Effector CD8-positive, alpha-beta T cell (primary cell): ENCODE measurements around the gene RPUSD1.
"Not testable (repeated sequence)": the region's sequence is repeated elsewhere in the genome, so short reads cannot be mapped to it uniquely, and the experiment has no call there.

Experiments used
- DNase-seq: peaks from one replicate; lab custom pipeline; 2025; lab: John Stamatoyannopoulos, UW

The RPUSD1 gene

DNA sequence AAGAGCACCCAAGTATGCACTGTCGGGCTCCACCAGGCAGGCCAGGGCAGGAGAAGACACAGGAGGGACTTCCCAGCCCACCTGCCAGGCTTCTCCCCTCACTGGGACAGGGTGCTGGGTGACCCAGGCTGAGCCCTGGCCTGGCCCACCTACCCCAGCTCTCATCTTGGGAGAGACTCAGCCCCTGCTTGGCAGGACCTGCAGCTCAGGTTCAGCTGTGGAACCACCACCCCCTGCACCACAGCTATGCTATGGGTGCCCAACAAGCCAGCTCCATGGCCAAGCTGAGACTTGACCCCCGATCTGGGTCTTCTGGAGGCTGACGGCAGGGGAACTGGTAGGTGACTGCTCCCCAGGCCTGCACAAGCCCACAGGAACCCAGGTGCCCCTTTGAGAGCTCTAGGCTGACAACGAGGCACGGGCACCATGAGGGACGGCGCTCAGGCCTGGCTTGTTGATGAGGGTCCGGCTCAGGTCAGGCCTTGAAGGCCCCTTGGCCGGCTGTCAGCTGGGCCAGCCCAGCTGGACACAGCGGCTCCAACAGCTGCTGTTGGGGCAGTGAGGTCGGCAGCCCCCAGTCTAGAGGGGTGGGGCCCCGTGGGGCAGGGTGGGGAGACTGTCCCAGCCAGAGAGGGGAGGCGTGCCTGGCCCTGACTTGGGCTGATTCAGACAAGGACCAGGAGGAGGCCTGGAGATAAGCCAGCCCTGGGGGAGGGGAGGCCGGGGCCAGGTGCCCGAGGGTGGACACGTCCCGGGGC lies 4.6 kb downstream of the RPUSD1 start:
- no peak for DNase-seq

DNA sequence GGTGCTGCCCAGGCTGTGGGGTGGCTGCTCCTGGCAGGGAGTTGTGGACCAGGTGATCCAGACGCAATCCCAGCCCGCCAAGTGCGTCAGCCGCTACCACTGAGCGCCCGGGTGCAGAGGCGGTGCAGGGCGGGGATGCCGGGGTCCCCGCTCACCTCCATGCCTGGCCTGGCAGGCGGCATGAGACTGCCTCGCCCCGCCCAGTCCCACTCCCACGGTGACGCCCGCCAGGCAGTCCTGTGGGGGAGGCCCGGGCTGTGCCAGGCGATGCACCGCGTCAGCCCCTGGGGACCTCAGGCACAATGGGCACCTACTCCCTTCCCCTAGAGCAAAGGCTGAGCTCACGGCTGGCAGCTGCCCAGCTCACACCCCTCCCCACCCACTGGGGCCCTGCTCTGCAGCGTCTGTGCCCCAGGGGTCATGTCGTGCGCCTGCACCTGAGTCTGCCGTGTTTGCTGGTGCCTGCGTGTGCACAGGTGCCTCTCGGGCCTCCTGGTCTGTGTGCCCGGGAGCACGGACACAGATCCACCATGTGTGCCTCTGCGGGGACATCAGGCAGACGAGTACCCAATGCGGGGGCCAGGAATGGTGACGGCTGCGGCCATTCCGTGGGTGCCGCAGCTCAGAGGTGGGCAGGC lies 5.3 kb downstream of the RPUSD1 start:
- no peak for DNase-seq

DNA sequence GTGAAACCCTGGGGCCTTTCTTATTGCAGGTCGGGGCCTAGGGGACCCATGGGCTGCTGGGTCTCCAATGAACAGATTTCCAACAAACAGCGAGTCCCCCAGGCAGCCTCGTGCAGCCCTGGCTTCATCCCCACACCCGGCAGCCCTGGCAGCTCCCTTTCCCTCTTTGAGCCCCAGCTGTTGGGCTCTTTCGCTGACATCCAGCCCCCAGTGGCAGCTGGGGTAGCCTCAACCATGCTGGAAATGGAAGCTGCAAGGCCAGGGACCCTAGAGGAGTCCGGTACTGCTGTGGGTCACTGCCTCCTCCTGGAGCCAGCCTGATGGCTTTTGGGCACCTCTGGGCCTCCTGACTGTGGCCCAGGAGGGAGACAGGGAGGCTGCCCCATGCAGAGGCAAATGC lies 5.9 kb downstream of the RPUSD1 start:
- no peak for DNase-seq

DNA sequence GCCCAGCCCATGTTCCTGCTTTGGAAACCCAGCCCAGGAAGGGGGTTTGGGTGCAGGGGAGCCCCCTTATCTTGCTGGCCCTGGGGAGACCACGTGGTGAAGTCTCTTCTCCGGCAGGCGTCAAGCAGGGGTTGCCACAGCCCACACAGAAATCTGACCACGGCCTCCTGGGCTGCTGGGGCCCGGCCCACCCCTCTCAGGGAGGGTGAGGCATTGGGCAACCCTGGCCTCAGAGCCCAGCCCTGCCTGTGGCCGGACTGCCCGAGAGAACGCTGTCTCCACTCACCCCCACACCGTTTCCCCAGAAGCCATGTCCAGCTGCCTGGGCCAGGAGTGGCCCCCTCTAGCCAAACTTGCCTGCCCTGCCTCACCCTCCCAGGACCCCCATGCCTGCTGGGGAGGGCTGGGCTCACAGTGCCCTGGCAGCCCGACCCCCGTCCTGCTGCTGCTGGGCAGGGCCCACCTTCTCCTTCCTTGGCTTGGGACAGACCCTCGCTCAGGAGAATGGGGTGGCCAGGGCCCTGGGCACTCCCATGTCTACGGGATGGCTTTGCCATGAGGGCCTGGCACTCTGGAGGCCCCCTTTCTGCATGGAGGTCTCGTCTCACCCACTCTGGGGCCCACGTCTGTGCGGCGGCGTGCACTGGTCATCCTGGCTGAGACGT lies 6.7 kb downstream of the RPUSD1 start:
- no peak for DNase-seq

DNA sequence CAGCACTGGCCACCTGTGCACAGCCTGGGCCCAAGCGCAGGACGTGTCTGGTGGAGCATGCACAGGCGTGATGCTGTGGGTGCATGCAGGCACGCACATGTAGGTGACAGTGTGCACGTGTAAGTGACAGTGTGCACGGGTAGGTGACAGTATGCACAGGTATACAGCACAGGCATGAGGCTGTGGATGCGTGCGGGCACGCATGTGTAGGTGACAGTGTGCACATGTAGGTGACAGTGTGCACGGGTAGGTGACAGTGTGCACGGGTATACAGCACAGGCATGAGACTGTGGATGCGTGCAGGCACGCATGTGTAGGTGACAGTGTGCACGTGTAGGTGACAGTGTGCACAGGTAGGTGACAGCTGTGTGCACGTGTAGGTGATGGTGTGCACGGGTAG lies 7.9 kb downstream of the RPUSD1 start:
- DNase-seq, result no peak

GRCh38 chr16:779561-779960 lies 8.6 kb downstream of the RPUSD1 start:
- no peak for DNase-seq

DNA sequence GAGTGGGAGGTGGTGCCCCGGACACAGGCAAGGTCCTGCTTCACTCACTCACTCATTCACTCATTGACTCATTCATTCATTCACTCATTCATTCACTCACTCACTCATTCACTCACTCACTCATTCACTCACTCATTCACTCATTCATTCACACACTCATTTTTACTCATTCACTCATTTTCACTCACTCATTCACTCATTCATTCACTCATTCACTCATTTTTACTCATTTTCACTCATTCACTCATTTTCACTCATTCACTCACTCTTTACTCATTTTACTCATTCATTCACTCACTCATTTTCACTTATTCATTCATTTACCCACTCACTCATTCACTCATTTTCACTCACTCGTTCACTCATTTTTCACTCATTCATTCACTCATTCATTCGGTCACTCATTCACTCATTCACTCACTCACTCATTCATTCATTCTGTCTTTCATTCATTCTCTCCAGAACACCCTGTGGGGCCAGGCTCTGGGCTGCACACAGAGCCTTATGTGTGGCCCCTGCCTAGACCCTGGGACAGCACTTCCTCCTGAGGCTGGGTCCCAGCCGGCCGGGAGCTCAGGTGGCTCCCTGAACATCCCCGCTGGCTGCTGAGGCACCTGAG lies 9.2 kb downstream of the RPUSD1 start:
- DNase-seq, result no peak

DNA sequence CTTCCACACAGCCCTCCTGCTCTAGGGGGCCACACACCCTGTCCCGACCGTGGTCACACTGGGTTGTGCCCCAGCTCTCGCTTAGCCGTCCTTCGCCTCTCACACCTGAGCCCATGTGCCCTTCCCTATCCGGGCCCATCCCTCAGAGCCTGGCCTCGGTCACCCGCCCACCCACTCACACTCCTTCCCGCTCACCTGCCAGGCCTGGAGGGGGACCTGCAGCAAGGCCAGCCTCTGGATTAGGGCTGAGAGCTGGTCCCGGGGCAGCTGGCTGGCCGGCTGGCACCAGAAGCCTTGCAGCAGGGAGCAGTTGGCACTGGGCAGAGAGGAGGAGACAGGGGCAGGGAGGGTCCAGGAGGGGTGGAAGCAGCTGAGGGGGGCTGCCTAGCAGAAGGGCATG lies 9.7 kb downstream of the RPUSD1 start:
- no peak for DNase-seq

DNA sequence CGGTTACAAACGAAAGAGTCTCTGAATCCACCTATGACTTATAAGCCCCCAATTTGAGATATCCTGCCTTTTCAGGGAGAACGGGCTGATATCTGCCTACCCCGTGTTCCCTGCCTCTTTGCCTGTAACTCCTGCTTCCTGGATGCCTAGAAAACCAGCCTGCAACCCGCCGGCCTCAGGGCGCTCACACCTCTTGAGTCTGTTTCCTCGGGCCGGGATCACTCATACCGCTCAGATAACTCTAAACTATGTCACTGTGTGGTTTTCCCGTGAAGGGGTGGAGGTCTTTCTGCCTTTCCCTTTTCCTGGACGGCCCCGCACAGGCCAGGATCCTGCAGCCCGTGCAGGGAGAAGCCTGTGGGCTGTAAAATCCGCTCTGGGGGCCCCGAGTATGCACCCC lies 10.4 kb downstream of the RPUSD1 start:
- DNase-seq, result no peak

DNA sequence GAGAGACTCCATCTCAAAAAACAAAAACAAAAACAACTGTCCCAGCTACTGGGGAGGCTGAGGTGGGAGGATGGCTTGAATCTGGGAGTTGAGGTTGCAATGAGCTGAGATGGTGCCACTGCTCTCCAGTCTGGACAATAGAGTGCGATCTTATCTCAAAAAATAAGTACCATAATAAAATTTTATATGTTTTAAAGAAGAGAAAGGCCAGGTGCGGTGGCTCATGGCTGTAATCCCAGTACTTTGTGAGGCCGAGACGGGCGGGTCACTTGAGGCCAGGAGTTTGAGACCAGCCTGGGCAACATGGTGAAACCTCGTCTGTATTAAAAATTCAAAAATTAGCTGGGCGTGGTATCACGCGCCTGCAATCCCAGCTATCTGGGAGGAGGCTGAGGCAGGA lies 11.4 kb downstream of the RPUSD1 start:
- no peak for DNase-seq

GRCh38 chr16:776298-776697 lies 11.9 kb downstream of the RPUSD1 start:
- DNase-seq, result not testable (repeated sequence)

GRCh38 chr16:775236-775796 lies 12.9 kb downstream of the RPUSD1 start:
- DNase-seq, result no peak

DNA sequence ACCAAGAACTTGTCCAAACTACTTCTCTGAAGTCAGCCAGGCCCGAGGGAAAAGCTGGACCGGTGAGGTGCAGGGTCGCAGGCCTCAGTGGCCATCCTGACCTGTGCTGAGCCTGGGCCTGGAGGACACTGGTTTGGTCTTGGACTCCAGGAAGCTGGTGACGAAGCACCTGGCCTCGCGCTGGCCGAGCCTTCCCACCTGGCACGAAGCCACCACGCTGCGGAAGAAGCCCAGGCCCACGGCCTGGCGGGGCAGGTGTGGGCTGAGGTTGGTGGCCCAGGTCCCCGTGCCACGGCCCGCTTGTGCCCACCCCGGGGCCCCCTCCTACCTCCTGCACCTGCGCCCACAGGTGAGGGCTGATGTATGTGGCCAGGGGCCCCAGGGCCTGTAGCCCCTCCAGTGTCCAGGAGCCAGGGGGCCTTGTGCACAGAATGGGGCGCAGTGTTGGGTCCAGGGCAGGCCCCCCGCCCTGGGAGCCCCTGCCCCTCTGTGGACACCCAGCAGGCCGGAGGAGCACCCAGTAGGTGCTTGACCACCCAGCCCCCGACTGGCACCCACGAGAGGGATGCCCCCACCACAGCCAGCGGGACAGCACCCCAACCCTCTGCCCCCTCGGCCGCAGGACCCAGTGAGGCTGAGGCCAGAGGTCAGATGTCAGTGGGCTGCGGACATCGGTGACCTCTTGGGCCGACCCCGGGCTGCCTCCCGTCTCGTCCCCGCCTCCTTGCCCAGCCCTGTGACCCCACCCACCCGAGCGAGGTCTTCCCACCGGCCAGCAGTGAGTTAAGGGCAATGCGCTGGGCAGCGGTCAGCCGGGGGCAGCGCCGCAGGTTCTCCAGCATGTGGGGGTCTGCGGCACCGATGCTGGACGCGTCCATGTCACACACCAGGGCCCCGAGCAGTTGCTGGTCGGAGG lies 13.8 kb downstream of the RPUSD1 start:
- no peak for DNase-seq

DNA sequence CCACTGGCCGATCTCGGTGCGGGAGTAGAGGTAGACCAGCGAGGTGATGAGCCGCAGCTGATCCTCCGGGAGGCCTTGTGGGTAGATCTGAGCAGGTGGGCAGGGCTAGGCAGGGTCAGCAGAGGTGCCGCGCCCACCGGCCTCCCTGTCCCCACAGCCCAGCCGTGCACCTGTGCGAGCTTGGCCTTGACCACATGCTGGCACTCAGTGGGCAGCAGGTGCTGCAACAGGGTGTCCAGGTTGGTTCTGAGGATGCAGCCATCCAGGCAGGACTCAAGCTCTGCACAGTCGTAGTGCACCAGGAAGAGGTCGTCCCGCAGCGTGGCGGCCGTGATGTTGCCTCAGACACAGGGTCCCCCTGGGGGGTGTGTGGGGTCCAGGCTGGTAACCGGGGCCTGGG lies 15.2 kb downstream of the RPUSD1 start:
- DNase-seq, result no peak

DNA sequence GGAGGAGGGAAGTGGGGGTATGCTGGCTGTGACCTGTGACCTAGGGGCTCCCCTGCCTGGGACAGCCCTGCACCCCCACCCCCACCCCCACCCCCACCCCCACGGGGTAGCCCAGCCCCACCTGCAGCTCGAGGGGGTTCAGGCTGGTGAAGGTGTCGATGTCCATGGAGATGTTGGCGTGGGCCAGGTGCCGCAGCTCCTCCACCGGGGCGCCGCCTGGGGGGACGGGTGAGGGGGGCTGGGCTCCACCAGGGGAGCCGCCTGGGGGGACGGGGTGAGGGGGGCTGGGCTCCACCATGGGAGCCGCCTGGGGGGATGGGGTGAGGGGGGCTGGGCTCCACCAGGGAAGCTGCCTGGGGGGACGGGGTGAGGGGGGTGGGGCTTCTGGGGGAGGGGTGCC lies 17.8 kb downstream of the RPUSD1 start:
- DNase-seq, result no peak

DNA sequence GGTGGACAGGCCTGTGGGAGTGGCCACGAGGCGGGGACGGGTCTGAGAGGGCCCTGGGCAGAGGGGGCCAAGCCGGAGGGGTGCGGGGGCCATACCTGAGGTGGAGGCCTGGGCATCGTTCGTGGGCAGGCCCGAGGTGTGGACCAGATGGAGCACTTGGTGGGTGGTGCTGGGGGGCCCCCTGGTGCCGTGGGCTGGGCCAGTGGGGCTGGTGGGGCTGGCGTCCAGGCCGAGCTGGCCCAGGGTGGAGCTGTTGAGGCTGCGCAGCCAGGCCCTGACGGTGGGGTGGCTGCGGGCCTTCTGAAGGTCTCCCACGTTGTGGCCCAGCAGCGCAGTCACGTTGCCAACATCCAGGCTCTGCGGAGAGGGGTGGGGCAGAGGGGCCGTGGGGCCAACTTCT lies 18.2 kb downstream of the RPUSD1 start:
- no peak for DNase-seq

DNA sequence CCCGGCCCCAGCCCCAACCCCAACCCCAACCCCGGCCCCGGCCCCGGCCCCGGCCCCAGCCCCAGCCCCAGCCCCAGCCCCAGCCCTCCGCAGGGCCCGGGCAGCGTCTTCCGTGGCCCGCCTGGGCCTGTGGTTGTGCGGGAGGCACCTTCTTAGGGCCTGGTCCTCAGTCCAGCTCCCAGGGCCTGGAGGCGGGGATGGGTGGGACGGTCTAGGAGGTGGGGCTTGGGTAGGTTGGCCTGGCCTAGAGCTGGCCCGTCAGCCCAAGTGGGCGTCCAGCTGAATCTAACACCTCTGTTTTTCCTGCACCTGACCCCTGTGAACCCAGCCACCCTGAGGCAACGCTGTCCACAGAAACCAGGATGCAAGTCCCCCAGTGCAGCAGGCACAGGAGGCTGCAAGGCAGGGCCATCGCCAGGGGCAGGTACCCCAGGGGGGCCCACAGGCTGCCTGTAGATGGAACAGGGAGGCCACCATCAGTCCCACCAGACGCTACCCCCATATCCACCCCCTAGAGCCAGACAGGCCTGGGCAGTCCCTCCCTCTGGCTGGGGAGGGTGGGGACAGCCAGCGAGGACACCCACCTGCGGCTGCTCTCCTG lies 18.9 kb downstream of the RPUSD1 start:
- no peak for DNase-seq

DNA sequence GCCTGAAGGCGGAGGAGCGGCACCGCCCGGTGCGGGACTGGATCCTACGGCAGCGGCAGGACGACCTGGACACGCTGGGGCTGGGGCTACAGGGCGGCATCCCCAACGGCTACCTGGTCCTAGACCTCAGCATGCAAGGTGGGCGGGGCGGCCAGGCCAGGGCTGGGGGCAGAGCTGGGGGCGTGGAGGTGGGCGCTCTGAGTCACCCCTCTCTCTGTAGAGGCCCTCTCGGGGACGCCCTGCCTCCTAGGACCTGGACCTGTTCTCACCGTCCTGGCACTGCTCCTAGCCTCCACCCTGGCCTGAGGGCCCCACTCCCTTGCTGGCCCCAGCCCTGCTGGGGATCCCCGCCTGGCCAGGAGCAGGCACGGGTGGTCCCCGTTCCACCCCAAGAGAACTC lies 19.8 kb downstream of the RPUSD1 start:
- no peak for DNase-seq

DNA sequence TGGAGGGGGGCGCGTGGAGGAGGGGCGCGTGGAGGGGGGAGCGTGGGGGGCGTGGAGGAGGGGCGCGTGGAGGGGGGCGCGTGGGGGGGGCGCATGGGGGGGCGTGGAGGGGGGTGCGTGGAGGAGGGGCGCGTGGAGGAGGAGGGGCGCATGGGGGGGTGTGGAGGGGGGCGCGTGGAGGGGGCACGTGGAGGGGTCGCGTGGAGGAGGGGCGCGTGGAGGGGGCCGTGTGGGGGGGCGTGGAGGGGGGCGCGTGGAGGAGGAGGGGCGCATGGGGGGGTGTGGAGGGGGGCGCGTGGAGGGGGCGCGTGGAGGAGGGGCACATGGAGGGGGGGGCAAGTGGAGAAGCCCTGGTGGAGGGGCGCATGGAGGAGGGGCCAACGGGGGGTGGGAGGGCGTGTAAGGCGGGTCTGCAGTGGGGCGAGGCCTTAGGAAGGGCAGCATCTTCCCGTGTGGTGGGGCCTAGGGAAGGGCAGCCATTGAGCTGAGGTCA lies 20.4 kb downstream of the RPUSD1 start:
- no peak for DNase-seq

DNA sequence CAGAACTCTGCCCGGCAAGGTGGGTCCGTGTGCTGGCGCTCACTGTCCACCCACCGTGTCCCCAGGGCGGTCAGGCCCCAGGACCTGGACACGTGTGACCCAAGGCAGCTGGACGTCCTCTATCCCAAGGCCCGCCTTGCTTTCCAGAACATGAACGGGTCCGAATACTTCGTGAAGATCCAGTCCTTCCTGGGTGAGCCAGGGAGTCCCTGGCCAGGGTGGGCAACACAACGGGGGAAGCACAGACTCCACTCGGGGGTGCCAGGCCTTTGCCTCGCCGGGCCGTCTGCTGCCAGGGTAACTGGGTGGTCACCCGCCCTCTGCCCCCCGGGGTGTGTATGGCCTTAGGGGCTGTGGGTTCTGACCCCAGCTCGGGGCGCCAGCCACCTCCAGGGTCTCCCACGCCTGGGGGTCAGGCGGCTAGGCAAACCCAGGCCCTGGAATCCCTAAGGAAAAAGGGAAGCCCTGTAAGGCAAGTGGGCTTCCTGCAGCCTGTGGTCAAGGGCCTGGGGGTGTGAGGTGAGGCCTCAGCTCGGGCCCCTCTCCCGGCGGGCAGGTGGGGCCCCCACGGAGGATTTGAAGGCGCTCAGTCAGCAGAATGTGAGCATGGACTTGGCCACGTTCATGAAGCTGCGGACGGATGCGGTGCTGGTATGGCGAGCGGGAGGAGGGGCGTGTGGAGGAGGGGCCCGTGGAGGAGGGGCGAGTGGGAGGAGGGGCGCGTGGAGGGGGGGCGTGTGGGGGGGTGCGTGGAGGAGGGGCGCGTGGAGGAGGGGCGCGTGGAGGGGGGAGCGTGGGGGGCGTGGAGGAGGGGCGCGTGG lies 21.2 kb downstream of the RPUSD1 start:
- no peak for DNase-seq
